ENCODE data around the gene PIK3C2G. TPM values are rescaled to one million over a fixed set of nuclear protein-coding genes. Genes with fewer than 3 reads are reported as not detected.
"Not testable (repeated sequence)": the region's sequence is repeated elsewhere in the genome, so short reads cannot be mapped to it uniquely, and the experiment has no call there.

Gene PIK3C2G
- polyA plus RNA-seq, 1 donor: 4.8 TPM

DNA sequence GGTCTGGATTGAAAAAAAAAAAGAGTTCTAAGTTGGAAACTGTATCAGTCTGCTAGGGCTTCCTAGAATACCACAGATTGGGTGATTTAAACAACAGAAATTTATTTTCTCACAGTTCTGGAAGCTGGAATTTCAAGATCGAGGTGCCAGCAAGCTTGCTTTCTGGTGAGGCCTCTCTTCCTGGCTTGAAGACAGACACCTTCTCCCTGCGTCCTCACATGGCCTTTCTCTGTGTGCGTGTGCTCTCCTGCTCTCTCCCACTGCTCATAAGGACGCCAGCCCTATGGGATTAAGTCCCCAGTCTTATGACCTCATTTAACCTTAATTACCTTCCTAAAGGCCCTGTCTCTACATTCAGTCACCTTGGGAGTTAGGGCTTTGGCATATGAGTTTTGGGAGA is 215.5 kb downstream of the PIK3C2G start:
- DNase-seq: no peak

DNA sequence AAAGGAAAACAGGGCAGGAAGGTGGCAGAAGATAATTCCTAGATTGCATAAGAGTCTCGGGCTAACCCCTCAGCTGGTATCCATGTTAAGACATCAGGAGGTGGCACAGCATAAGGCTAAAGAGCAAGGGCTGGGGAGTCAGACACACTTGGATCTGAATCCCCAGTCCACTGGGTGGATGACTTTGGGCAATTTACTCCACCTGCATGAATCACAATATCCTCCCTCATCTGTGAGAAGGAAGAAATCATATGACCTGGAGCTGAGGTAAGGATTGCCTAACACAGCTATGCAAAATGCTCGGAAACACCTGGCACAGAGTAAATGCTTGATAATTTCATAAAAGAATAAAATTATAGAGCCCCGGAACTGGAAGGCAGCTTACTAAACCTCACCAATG is 217.9 kb downstream of the PIK3C2G start:
- DNase-seq: no peak

DNA sequence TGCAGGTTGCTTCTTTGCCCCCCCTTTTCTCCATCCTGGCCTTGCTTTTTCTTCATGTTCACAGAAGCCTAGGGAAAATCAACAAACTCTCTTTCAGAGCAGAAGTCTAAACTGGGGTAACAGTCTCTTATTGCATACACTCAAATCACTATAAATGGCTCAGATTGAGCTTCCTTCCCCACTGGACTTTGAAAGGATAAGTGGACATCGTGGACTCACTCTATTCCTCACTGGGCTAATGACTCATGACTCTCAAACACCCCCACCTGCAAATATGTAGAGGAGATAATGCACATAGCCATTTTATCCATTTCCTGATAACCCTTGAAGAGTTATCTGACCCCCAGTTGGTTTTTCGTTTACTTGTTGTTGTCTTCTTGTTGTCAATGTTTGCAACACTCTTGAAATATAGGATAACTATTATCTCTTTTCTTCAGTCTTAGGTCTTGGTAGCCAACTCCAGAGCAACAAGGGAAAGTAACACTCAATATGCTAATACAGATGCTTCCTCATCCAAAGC is 221.3 kb downstream of the PIK3C2G start:
- DNase-seq: no peak

DNA sequence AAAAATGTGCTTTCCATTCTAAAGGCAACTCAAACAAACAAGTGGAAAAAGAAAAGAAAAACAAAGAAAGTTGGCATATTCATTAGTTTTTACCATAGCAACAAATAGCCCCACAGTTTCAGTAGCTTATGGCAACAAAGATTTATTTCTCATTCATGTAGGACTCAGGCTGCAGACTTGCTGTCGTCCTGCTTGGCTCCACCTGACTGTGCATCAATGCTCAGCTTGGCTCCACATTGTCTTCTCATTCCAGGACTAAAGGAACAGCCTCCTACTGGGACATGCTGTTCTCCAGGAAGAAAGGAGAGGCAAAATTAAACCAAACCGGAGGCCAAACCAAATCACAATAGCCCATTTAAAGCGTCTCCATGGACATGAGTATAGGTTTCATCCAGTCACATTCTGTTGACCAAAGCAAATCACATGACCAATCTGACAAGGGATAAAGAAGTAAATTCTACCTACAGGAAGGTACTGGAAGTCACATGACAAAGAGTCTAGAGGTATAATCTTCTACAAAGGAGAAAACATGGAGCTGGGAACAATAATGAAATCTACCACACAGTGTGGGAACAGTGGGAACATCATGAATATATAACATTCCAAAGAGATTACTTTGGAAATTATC is 222.5 kb downstream of the PIK3C2G start:
- no peak for DNase-seq

DNA sequence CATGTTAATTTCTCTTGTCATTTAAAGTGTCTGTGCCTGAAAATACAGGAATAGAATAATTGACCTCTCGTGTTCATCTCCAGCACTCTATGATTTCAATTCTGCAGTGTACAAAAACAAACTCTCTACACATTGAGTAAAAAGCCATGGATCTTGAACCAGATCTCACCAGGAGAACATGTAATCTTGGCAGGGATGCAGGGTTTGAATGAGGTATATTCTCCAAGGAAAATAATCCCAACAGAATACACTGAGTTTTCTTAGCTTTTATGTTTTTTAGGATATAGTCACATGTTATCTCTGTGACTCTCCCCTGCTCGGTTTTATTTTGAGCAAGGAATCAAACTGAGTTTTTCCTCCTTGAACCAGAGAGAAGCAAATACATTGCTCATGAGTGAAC is 224.7 kb downstream of the PIK3C2G start:
- no peak for DNase-seq

DNA sequence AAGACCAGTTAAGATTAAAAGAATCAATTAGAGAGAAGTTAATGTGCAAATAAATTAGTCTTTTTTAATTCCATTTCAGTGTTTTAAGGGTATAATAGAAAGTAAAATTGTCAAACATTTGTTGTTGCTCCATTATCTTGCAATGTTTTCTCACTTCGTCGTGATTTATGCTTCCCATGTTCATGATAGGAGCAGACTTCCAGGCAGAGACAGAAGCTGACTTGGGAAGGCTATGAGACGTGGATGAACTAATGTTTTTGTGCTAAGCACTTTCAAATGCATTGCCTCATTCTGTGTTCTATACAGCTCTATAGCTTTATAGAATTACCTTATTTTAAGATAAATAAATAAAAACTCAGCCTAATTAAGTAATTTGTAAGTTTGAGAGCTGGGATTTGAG is 226.2 kb downstream of the PIK3C2G start:
- no peak for DNase-seq

DNA sequence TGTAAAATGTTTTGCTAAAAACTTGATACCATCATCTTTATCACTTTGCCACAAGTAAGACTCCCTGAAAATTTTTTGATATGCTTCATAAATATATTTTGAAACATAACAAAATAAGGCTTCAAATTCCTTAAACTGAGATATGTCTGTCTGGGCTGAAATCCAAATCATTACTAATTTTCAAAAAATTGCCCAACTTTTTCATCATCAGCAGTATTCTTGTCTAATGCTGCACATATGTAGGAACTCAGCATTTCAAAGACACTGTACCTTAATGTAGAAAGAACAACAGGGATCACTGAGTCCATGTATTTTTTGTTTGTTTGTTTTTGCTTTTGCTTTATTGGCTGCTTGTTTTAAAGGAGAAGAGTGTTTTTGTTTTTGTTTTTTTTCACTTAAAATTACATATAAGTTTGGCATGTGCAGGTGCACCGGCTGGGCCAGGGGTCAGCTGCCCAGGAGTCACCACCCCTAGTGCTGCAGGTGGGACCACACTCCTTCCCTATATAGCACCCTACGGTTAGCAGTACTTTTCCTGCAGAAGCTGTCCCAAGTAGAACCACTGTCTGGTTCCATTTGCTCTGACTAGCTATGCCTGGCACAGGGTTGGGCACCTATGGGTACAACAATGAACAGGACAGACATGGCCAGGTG is 231.2 kb downstream of the PIK3C2G start:
- no peak for DNase-seq

DNA sequence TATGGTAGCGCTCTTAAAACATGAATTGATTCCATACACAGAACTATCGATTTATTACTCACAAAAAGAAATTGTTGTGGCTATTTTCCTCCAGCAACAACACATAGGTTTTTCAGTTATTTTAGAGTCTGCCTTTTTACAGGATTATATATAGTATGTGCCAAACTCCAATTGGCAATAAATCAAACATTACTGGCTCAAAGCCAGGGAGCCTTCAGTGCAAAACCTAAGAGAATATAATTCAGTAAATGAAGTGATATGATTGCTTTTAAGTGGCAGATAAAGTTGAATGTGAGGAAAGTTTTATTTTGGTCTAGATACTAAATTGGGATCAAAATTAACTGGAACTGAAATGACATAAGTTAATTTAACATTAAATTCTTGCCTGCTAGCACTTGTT is 234.8 kb downstream of the PIK3C2G start:
- DNase-seq: no peak

DNA sequence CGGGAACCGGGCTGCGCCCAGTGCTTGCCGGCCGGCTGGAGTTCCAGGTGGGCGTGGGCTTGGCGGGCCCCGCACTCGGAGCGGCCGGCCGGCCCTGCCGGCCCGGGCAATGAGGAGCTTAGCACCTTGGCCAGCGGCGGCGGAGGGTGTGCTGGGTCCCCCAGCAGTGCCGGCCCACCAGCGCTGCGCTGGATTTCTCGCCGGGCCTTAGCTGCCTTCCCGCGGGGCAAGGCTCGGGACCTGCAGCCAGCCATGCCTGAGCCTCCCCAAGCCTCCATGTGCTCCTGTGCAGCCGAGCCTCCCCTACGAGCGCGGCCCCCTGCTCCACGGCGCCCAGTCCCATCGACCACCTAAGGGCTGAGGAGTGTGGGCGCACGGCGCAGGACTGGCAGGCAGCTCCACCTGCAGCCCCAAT is 238.8 kb downstream of the PIK3C2G start:
- DNase-seq: not testable (repeated sequence)

DNA sequence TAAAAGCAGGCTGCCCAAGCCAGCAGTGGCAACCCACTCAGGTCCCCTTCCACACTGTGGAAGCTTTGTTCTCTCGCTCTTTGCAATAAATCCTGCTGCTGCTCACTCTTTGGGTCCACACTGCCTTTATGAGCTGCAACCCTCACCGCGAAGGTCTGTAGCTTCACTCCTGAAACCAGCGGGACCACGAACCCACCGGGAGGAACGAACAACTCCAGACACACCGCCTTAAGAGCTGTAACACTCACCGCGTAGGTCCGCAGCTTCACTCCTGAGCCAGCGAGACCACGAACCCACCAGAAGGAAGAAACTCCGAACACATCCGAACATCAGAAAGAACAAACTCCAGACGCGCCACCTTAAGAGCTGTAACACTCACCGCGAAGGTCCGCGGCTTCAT is 239.4 kb downstream of the PIK3C2G start:
- not testable (repeated sequence) for DNase-seq

DNA sequence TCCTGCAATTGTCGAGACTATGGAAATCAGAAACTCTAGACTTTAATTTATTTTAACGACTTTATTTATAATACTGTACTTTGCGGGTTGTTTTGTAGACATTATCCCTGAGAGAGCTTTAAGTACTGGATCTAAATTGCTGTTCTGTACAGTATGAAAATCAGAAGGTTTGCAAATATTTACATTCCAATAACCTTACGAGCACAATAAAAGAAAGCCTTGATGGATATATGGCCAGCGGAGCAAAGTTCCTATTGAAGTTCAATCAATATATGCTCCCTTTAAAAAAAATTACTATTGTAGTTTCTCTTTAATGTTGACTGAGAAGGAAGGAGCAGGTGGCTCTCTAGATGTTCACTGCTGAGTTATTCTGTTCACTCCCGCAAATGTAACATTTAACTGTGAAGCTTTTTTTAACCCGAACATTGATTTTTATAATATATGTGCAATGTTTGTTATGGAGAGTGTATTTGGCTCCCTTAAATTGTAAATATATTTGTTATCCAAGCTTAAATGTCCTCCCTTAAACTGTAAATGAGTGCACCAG is 241.2 kb downstream of the PIK3C2G start:
- no peak for DNase-seq

DNA sequence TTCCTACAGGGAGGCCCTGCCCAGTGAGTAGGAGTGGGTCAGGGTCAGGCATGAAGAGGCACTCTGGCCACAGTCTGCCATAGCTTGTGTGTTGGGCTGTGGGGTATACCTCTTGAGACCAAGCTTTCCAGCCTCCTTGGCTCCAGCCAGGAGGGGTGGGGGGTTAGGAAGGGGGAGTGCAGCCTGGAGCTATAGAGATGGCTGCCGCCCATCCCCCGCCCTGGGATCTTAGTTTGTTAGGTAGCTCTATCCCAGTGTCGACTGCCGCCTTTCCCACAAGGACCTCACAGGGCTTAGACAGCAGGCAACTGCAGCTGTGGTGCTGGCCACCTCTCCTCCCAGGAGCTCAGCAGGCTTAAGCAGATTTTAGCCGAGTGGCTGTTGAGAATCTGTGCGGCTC is 260.1 kb downstream of the PIK3C2G start:
- DNase-seq: no peak

DNA sequence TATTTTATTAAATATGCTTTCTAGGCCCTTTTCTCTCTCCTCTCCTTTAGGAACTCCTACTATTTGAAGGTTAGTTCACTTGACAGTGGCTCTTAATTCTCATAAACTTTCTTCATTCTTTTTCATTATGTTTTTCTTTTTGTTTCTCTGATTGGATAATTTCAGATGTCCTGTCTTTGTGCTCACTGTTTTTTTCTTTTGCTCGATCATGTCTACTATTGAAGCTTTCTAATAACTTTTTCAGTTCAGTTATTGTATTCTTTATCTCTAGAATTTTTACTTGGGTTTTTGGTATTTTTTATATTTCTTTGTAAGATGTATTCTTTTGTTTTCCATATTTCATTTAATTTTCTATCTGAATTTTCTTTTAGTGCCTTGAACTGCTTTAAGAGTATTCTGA is 261.5 kb downstream of the PIK3C2G start:
- no peak for DNase-seq

DNA sequence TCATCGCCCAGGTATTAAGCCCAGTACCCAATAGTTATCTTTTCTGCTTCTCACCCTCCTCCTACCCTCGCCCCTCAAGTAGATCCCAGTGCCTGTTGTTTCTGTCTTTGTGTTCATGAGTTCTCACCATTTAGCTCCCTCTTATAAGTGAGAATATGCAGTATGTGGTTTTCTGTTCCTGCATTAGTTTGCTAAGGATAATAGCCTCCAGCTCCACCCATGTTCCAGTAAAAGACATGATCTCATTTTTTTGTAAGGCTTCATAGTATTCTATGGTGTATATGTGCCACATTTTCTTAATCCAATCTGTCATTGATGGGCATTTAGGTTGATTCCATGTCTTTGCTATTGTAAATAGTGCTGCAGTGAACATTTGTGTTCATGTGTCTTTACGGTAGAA is 281.2 kb downstream of the PIK3C2G start:
- not testable (repeated sequence) for DNase-seq

DNA sequence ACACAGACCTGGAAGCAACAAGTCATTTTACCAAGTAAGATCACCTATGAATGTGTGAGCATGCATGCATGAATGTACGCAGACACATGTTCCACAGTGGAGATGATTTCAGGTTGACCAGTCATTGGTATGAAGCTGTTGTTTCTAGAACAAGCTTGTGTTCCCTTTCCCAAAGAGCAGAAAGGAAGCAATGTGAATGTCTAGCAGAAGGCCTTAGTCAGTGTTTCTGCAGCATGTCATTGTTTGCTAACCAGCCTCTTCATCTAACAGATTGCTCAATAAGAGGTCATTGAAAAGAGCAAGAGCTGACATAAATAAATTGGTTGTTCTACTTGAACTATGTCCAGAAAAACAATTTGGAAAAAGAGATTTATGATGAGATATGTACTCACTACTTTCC is 285.1 kb downstream of the PIK3C2G start:
- no peak for DNase-seq

DNA sequence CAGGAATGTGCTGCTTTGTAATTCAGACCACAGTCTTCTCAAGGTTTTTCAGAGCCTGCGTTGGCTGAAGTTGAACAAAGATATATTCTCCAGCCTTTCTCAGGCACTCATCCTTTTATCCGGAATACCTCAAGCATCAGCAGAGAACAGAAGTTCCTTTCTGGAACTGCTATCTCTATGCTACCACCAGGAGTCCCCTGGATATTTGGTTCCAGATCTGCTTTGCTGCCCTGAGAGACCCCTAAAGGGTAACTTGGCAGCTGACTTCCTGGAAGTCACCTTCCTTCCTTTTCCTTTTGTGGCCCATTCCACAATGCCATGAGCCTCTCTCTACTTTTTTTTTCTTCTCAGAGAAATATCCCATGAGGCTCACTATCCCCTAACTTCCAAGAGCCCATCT is 288.3 kb downstream of the PIK3C2G start:
- DNase-seq: no peak

DNA sequence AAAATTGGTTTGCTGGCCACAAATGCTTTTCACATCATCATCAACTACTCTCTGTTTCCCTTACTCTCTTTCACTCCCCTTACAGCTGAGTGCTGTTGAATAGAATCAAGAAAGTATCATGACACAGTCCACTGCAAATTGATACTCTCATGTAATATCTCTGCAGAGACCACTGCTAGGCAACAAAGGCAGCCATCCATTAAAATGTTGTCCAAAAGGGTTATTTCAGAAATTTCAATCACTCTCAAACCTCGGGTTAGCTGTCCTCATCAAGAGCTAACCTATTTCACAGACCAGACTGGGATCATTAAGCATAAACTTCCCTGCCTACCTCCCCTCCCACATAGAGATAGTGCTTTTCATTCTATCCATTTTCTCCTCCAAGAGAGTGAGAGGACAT is 289.8 kb downstream of the PIK3C2G start:
- DNase-seq: no peak

DNA sequence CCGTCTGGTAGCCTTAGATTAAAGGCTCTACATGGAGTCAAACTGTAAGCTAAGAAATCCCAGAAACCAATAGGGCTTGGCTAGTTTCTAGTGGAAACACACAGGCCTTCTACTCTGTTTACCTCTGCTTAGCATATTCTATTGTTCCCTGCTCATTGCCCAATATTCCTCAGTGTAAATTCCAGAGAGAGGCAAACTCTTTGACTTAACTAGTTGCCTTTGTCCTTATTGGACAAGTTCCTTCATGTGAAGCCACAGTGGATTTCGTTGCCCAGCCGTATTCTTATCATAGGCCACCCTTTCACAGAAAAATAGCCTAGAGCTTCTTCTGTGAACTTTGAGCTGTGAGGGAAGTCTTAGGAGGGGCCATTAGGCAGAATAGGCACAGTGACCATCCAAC is 290.4 kb downstream of the PIK3C2G start:
- DNase-seq: no peak

DNA sequence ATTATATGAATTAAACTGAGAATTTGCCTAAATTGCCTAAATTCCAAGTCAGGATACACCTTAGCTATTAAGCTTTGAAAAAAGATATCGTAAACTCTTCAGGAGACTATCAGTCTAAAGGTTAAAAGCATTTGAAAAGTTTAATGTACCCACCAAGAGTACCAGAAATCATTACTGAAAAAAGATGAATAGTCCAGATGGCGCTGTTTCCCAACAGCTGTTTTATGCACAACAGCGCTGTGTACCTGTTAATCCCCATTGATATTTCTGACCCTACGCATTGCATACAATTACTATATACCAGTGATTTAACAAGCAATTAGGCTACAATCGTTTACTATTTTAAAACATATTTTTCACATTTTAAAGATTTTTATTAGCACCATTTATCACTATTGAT is 291.5 kb downstream of the PIK3C2G start:
- DNase-seq: no peak

DNA sequence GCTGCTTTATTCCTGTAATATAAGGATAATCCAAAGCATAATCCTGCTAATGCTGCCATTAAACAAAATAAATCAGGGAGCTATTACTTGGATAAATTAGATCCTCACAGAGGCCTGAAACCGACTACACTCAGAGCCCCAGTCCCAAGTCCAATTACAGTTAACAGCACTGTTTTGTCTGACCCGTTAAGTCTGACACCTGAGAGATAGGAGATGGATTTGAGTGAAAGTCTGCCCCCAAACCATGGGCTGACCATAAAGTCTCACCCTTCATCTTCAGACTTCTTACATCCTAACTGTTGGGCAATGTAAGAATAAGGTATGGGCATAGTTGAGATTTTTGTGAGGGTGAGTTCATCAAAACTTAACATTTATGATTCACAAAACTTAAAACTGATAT is 294.8 kb downstream of the PIK3C2G start:
- DNase-seq: no peak

DNA sequence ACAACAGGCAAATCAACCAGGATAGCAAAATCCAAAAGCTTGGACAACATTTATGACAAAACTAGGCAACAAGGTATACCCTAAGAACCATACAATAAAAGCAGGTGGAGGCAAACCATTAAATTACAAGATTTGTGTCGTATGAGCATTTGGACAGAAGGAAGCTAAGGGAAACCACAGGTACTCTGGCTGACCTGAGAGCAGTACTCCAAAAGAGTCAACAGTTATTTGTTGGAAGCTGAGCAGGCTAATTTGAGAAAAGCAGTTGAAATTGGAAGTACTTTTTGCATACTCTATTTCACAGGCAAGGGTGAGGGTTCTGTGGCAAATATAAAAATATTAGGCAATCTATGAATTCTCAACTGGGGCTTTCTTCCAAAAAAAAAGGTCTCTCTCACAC is 297.9 kb downstream of the PIK3C2G start:
- DNase-seq: no peak

DNA sequence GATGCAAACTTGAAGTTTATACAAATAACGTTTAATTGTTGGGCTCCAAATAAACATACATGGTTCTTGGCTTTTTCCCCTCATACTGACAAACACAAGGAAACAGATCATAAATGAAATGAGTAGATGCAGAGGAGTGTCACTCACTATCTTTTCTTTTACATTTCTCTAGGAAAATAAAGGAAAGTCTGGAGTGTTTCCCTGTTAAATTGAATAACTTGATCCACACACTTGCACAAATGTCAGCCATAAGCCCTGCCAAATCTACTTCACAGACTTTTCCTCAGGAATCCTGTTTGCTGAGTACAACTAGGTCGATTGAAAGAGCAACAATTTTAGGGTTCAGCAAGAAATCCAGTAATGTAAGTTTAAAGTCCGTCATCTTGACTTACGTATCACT is 301.2 kb downstream of the PIK3C2G start:
- no peak for DNase-seq

DNA sequence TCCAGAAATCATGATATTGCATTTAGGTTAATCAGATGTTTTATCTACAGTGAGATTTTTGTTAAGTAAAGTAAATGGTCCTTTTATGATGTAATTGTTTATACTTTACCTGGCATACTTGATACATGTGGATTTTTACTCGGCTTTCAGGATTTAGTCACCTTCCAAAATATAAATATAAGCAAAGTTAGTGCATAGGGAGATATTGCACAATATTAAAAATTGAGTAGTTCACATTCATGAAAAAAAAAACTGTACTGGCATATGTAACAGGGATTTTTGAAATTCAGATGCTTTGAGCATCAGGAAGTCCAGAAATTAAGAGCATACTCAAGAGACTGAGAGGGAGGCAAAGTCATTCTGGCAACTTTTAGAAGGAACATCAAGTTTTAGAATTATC is 303.0 kb downstream of the PIK3C2G start:
- DNase-seq: no peak

DNA sequence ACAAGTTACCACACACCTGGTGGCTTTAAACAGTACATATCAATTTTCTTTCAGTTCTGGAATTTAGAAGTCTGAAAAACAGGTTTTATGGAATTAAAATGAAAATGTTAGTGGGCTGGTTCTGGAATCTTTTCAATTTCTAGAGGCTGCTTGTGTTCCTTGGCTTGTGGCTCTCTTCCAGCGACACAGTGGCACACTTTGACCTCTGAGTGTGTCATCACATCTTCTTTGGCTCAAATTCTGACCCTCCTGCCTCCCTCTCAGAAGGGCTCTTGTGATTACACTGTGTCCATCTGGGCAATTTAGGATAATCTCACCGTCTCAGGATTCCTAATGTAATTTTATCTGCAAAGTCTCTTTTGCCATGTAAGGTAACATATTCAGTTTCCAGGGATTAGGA is 306.5 kb downstream of the PIK3C2G start:
- no peak for DNase-seq
